Transverse colon (tissue), 4 donors: ENCODE measurements around the gene RDH8.

ENCODE experiments used
- EP300 ChIP-seq: sonication (generic); formaldehyde crosslinking; IDR thresholded peaks from one replicate; pipeline ENCODE4 v1.6.1; 2017; ENCODE audit warnings: antibody characterized with exemption, low read depth
- POLR2A ChIP-seq: fragments of 450-650 bp; IDR thresholded peaks from one replicate; pipeline ENCODE4 v1.6.1; 2016; ENCODE audit warnings: antibody characterized with exemption, mild to moderate bottlenecking, moderate library complexity
- POLR2AphosphoS5 ChIP-seq, 3 donors: sonication (generic); formaldehyde crosslinking; IDR thresholded peaks; one replicate each; pipeline ENCODE4 v1.6.1; 2016; ENCODE audit warnings: antibody characterized with exemption in 3 of 3
- TF ChIP-seq, protein P1 (sequence below), 5 experiments: fragments of 200-600 bp in 3 of 5; fragments of 450-650 bp in 2 of 5; sonication (generic) in 3 of 5; IDR thresholded peaks; 1 replicate in 2 of 5; 2 replicates in 3 of 5; pipeline ENCODE4 v1.5.1; 2016 to 2017; ENCODE audit warnings: antibody characterized with exemption in 5 of 5, inconsistent platforms in 3 of 5, mild to moderate bottlenecking in 2 of 5, moderate library complexity in 1 of 5

- TF ChIP-seq POLR2AphosphoS5 (IDR thresholded peaks at IDR 0.05) (no peak), POLR2A (no peak), EP300 (no peak)
- TF ChIP-seq, protein P1, sequence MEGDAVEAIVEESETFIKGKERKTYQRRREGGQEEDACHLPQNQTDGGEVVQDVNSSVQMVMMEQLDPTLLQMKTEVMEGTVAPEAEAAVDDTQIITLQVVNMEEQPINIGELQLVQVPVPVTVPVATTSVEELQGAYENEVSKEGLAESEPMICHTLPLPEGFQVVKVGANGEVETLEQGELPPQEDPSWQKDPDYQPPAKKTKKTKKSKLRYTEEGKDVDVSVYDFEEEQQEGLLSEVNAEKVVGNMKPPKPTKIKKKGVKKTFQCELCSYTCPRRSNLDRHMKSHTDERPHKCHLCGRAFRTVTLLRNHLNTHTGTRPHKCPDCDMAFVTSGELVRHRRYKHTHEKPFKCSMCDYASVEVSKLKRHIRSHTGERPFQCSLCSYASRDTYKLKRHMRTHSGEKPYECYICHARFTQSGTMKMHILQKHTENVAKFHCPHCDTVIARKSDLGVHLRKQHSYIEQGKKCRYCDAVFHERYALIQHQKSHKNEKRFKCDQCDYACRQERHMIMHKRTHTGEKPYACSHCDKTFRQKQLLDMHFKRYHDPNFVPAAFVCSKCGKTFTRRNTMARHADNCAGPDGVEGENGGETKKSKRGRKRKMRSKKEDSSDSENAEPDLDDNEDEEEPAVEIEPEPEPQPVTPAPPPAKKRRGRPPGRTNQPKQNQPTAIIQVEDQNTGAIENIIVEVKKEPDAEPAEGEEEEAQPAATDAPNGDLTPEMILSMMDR (IDR thresholded peaks at IDR 0.05) = no peak
Measured at GRCh38 chr19:10005632-10006334, 7.5 kb upstream of the RDH8 start.
